Adipose tissue (tissue), 3 donors: Measurements from ENCODE around the gene GLB1L3. TPM values are rescaled to one million over a fixed set of nuclear protein-coding genes. Genes with fewer than 3 reads are reported as not detected.
"Not testable (repeated sequence)": the region's sequence is repeated elsewhere in the genome, so short reads cannot be mapped to it uniquely, and the experiment has no call there.

Source experiments
- H3K27ac ChIP-seq: one replicate; pipeline ENCODE4 v1.5.1; 2013; ENCODE audit warnings: low read depth, low read length
- WGBS, 3 donors: extraction: QIAGEN DNeasy Blood & Tissue Kit; methylation state at CpG; one replicate each; pipeline ENCODE4 v1.1.7; 2013; 5-methylcytosine and 5-hydroxymethylcytosine counted together
- polyA plus RNA-seq, 3 donors: library from polyadenylated mRNA; stranded (reverse); fragments of 200-250 nt; gene quantifications; one replicate each; pipeline ENCODE4 v1.2.3, GENCODE V29; 2013
- donor health status: healthy with polysubstance abuse.
- donor health status: Bipolar disorder and iron deficiency.
- donor health status: healthy.

GLB1L3 gene
- polyA plus RNA-seq, 3 donors = 0.03 TPM; not detected in 2

DNA sequence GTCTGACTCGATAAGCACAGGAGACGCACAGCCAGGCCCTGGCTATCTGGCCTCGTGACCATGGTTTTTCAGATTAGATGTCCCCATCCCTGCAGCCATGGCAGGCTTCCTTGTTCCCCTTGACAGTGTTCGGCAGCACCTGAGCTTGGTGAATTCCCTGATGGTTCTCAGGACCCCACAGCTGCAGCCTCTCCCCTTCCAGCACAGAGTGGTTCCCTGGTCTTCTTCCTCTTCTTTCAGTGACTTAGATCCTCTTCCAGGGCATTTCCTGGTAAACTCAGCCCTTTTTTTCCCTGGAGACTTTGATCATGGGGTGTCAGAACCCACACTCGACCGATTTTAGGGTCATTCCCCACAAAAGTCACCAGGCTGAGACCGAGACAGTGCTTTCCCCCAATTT lies 14.5 kb downstream of the GLB1L3 start:
- H3K27ac ChIP-seq = no peak overlapping the region
- whole genome bisulfite sequencing, 3 donors = 83 to 90% (median 89%) methylated on average over 7 of the region's 7 CpGs

DNA sequence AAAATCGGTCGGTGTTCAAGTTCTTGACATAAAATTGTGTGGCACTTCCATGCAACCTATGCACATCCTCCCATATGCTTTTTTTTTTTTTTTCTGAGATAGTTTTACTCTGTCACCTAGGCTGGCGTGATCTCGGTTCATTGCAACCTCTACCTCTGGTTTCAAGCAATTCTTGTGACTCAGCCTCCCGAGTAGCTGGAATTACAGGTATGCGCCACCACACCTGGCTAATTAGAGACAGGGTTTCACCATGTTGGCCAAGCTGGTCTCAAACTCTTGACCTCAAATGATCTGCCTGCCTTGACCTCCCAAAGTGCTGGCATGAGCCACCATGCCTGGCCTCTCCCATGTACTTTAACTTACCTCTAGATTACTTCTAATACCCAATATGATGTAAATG lies 15.0 kb downstream of the GLB1L3 start:
- no peak overlapping the region for H3K27ac ChIP-seq
- 78 to 96% (median 84%) methylated on average over 6 of the region's 6 CpGs for WGBS, 3 donors

DNA sequence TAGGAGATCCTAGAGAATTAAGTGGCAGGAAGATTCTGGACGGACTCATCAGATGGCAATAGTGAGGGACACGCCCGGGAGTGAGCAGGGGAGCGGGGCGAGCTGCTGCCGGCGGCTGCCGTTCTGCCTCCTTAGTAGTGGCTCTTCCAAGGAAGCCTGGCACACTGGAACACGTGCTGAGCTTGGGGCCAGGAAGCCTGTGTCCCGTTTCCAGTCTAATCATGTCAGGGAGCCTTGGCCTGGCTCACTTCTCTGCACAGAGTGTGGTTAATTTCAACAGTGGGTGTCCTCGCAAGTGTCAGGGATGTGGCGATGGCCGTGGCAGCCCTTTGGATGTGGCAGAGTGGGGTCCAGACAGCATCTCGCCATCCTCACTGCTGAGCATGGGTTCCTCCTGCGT lies 16.5 kb downstream of the GLB1L3 start:
- 76 to 86% (median 85%) methylated on average over 15 of the region's 15 CpGs for WGBS, 3 donors
- no peak overlapping the region for H3K27ac ChIP-seq

DNA sequence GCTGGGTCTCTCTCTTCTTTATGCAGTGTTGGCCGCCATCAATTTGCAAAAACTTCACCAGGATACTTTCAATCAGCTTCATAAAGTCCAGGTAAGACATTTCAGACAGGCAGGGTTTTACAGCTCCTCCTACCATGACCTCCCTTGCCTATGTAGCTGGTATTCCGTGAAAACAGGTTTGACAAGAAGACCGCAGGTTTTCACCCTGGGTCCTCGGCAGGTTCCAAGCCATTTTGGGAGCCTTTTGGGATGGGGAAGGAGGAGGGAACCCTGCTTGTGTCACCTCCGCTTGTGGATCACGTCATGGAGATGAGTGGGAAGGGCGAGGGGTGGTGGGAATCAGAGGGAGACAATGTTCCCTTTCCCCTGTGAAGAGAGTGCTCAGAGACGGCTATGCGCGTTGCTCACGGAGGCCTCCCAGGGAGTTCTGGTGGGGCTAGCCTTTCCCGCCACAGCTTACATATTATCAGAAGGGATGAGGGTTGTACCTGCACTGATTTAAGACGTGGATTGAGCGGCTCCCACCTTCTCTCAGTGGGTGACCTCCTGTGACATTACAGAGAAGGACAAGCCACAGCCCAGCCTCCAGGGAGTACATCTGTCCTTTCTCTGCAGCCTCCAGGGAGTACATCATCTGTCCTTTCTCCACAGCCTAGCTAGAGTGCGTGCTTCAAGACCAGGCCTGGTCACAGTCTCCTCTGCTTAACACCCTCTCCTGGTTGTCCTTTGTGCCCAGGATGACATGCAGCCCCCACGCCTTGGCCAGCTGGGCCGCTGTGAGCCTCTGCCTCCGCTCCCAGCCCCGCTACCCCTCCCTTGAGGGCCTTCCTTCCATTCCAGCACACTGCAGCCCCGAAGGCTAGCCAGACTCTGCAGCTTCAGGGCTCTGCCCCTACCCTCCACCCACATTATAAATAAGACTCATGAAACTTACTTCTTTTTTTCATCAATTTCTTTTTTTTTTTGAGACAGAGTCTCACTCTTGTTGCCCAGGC lies 17.2 kb downstream of the GLB1L3 start:
- WGBS, 3 donors = 76 to 82% (median 81%) methylated on average over 19 to 20 of the region's 20 CpGs
- H3K27ac ChIP-seq = no peak overlapping the region

DNA sequence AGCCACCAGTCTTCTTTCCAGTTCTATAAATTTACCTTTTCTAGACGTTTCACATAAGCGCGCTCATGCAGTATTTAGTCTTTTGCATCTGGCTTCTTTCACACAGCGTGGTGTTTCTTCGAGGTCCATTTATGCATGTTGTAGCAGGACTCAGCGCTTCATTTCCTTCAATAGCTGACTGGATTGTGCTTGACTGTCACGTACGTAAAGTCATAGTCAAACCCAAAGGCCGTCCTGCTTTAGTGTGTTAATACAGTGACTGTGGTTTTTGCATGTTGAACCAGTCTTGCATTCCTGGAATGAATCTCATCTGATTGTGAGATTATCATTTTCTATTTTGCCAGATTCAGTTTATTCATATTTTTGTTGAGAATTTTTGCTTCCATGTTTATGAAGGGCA lies 18.5 kb downstream of the GLB1L3 start:
- no peak overlapping the region for H3K27ac ChIP-seq
- 66 to 82% (median 68%) methylated on average over 9 of the region's 9 CpGs for WGBS, 3 donors

DNA sequence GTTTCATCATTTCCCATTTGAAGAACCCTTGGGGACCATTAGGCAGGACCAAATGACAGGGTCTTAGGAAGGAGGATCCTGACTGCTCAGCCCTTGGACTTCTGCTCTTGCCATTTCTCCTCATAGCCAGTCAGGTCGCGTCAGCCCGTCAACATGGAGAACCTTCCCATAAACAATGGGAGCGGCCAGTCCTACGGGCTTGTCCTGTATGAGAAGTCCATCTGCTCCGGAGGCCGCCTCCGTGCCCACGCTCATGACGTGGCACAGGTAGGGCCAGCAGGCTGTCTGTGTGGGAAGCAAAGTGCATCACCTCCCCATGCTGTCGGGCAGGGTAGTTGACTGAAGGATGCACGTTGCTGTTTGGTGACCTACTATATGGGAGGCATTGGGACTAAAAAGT lies 36.0 kb downstream of the GLB1L3 start:
- H3K27ac ChIP-seq = no peak overlapping the region
- 85 to 89% (median 86%) methylated on average over 12 of the region's 12 CpGs for WGBS, 3 donors

DNA sequence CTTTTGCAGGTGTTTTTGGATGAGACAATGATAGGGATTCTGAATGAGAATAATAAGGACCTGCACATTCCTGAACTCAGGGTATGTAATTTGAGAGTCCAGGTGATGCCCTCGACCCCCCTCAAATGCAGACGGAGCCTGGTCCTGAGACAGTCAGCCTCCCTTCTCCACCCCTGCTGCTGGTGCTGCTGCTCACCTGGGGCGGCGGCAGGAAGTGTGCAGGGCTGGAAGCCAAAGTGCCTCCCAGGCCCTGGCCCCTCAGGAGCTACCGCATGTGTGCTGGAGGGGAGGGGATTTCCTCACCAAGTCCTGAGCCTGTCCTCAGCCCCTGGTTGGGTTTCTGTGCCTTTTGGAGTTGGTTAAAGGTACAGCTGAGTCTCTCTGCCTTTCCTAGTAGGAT lies 36.6 kb downstream of the GLB1L3 start:
- WGBS, 3 donors = 66 to 74% (median 68%) methylated on average over 5 of the region's 5 CpGs
- no peak overlapping the region for H3K27ac ChIP-seq

DNA sequence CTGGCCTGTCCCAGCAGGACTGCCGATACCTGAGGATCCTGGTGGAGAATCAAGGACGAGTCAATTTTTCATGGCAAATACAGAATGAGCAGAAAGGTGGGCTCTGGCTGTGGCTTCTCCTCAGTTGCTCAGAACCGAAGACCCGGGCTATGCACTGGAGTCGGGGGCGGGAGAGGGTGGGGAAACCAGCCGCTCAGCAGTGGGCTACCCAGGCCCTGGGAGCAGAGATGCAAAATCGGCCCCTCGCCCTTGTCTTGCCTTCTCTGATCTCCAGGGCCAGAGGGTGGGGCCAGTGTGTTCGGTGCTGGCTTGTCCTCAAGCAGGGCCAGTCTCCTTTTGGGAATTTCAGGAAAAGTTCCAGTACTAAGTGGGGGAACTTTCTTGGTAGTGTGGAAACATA lies 37.2 kb downstream of the GLB1L3 start:
- WGBS, 3 donors = 87 to 97% (median 91%) methylated on average over 10 of the region's 10 CpGs
- no peak overlapping the region for H3K27ac ChIP-seq

DNA sequence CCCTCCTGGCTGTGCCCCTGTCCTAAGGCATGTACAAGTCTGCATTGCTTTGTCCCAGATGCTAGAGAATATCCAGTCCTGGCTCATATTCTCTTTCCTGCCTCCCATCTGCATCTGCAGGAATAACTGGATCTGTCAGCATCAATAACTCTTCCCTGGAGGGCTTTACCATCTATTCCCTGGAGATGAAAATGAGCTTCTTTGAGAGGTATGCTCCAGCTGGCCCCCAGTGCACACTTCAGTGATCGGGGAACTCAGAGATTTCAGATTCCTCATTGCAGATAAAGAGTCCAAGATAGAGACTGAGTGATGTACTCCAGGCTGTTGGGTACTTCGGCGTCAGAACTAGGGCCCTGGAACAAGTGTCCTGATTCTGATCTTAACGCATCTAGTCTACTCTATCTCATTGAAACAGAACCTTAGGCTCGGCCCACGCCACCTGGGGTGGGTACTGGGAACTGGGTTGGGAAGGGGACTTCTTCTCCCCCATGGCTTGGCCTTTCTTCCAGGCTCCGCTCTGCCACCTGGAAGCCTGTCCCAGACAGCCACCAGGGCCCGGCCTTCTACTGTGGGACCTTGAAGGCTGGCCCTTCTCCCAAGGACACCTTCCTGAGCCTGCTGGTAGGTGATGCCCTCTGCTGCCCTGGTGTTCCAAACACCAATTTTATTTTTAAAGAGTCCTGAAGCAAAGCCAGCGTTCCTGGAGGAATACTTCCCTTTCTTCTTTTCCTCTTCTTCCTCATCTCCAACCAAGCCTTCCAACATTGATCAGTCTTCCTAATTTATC lies 37.8 kb downstream of the GLB1L3 start:
- no peak overlapping the region for H3K27ac ChIP-seq
- 75 to 87% (median 83%) methylated on average over 9 of the region's 9 CpGs for WGBS, 3 donors

DNA sequence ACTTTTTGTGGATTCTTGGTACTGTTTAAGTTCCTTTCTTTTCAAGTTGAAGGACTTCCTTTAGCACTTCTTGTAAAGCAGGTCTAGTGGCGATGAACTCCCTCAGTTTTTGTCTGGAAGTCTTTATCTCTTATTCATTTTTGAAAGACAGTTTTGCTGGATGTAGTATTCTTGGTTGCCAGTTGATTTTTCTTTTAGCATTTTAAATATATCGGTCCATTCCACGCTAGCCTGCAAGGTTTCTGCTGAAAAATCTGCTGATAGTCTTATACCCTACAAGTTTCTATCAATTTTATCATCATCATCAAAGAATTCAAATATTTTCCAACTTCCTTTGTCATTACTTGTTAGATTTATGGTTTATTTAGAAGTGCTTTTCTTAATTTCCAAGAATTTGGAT lies 40.9 kb downstream of the GLB1L3 start:
- H3K27ac ChIP-seq = no peak overlapping the region
- 92 to 94% (median 92%) methylated on average over 3 of the region's 3 CpGs for WGBS, 3 donors

DNA sequence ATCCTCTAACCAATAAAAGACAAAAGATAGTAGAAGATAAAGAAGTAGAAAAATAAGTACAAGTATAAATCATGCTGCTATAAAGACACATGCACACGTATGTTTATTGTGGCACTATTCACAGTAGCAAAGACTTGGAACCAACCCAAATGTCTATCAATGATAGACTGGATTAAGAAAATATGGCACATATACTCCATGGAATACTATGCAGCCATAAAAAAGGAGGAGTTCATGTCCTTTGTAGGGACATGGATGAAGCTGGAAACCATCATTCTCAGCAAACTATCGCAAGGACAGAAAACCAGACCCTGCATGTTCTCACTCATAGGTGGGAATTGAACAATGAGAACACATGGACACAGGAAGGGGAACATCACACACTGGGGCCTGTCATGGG lies 45.2 kb downstream of the GLB1L3 start:
- 86 to 94% (median 88%) methylated on average over 2 of the region's 2 CpGs for WGBS, 3 donors
- H3K27ac ChIP-seq = not testable (repeated sequence)

DNA sequence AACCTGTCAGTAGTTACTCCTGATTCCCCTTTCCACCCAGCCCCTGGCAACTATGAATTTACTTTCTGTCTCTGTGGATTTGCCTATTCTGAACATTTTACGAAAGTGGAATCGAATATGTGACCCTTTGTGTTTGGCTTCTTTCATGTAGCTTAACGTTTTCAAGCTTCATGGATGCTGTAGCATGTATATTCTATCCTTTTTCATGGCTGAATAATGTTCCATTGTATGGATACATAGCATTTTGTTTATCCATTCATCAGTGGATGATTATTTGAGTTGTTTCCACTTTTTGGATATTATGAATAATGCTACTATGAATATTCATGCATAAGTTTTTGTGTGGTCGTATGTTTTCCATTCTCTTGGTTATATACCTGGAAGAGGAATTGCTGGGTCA lies 46.4 kb downstream of the GLB1L3 start:
- 80 to 89% (median 85%) methylated on average over 4 of the region's 4 CpGs for WGBS, 3 donors

DNA sequence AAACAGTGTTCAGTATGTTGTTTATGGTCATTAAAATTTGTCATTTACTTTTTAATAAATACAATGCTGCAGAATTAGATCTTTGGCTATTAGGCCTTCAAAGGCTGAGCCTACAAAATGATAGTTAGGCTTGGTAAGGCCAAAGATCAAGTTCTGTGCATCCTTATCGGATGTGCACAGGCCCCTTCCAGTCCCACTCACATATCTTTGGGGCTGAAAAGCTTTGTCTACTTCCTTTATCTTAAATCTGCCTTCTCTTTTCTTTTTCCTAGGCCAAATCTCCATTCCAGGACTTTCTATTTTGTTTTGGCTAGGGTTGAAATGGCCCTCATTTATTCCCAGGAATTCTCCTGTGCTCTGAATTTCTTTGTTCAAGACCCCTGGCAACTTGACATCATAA lies 52.3 kb downstream of the GLB1L3 start:
- no peak overlapping the region for H3K27ac ChIP-seq
- 91 to 98% (median 92%) methylated on average over 1 of the region's 1 CpG for WGBS, 3 donors

More for the DNA sequence above, 46.4 kb downstream of the GLB1L3 start:
- no peak overlapping the region for H3K27ac ChIP-seq

DNA sequence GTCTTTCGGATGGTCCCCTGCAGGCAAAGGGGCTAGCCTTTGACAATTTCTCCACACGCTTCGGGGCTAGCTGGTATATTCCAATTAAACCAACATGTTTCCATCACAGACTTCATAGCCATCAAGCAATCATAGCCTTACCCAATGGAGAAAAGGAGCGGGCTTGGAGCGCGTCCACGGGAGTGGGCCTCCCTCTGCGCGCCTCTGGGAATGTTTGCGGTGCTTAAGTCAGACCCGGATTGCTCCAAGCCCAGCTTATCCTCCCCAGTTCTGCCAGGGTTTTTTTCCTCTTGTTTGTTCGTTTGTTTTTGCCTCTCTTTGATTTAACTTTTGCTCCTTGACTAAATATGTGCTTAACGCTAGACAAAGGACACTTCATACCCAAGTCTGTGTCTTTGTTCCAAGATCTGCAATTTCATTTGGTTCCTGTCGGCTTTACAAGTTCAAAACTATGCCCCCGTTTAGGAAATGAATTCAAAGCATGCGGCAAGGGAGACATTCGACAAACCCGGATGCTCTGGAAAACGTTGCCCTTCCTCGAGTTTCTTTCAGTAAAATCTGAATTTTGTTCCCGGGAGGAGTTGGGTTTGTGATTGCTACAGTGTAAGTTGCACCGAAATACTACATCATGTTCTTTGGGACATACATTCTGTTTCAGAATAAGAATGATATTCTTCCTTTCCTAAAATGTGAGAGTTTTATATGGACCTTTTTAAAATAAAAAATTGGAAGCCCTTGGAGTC lies 54.6 kb downstream of the GLB1L3 start:
- H3K27ac ChIP-seq = no peak overlapping the region
- 30 to 36% (median 32%) methylated on average over 22 of the region's 22 CpGs for WGBS, 3 donors

DNA sequence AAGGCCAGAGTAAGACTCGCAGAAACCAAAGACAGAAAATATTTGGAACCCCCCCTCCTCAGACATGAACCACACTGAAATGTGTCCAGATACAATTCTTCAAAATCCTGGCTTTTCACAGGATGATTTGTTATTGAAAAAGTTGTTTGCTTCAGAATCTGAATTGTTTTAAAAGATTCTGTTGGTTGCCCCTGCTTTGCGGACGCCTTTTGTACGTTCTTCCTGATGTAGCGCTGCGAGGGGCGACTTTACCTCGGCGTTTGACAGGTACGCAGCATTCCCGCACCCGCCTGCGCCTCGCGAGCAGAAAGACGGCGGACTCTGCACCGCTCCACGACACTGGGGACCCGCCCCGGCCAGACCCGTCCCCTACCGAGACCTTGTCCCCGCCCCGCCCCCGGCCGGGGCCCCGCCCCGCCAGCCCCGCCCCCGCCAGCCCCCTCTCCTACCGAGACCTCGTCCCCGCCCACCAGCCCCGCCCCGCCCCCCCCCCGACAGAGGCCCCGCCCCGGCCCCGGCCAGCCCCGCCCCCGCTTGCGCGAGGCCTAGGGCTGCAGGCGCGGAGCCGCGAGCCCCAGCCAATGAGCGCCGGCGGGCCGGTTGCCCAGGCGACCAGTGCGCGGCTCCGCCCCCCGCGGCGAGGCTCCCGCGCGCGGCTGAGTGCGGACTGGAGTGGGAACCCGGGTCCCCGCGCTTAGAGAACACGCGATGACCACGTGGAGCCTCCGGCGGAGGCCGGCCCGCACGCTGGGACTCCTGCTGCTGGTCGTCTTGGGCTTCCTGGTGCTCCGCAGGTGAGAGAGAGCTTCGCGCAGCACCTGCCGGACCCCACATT lies 55.4 kb downstream of the GLB1L3 start, which contains the start of gene GLB1L2:
TSS of gene GLB1L2 (plus strand) at position 635 of the 835 bp plus-strand sequence. CDS start at position 709, 74 bp downstream.
- 0 to 2% (median 1%) methylated on average over 61 to 79 of the region's 80 CpGs for WGBS, 3 donors
- H3K27ac ChIP-seq = no peak within 1 kb of the TSS

DNA sequence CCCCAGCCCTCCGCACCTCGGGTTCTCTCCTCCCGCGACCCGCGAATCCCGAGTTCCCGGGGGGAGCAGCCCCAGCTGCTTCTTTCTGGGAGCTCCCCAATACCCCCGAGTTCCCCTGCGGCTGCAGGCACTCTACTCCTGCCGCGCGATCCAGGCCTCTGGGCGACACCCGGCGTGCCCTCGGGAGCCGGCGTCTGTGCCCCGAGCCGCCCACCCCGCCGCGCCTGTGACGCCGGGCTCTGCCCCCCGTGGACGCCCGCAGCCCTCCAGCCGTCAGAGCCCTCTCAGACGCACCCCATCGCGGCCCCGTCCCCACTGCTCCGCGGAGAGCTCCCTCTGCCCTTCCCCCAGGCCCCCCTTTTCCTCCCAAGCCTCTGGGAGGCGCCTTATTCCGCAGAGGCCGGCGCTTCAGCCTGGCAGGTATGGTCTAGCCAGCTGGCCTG lies 56.0 kb downstream of the GLB1L3 start:
- 0 to 2% (median 2%) methylated on average over 31 to 40 of the region's 40 CpGs for WGBS, 3 donors
- H3K27ac ChIP-seq = no peak overlapping the region

DNA sequence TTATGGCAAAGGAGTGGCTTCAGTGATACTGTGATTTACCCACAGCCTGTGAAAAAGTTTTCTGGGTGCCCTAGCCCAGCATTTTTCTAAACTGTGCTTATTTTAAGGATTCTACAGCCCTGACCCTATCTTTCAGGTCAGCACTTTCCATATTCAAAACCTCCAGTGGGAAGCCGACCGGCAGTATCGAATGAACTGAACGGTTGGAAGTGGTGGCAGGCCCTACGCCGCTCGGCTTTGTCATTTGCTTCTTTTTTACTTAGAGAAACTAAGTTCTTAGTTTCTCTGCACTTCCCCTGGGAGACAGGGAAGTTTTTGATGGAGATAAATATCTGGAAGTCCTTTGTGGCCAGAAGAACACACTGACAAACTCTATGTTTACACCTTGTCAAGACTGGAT lies 56.6 kb downstream of the GLB1L3 start:
- 63 to 81% (median 65%) methylated on average over 7 of the region's 7 CpGs for WGBS, 3 donors
- no peak overlapping the region for H3K27ac ChIP-seq

DNA sequence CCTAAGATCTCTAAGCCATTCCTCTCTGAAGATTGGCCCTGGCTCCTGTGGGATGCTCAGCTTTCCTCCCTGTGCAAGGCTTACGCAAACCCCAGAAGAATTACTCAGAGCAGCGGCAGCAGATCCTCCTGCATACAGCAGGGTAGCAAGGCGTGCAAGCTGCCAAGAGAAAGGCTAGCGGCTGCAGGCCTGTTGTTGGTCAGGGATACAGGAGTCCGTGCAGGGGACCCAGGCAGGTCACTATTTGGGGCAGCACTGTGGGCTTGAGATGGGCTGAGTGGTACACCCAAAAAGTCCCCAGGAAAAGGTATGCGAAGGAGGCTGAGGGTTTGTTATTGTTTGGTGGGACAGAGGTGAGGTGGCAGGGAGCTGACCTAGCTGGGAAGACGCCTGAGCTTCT lies 57.1 kb downstream of the GLB1L3 start:
- whole genome bisulfite sequencing, 3 donors = 79 to 84% (median 81%) methylated on average over 7 of the region's 7 CpGs

More for the DNA sequence above, 57.1 kb downstream of the GLB1L3 start:
- H3K27ac ChIP-seq = no peak overlapping the region
